Stomach (tissue), 4 donors: ENCODE data around the gene TENM4.

ENCODE experiments used
- POLR2A ChIP-seq, 4 donors: fragments of 450-650 bp; IDR thresholded peaks; one replicate each; pipeline ENCODE4 v1.6.1; 2016; ENCODE audit warnings: antibody characterized with exemption in 4 of 4, control low read depth in 2 of 4, mild to moderate bottlenecking in 1 of 4, moderate library complexity in 1 of 4
- POLR2AphosphoS5 ChIP-seq, 3 donors: sonication (generic); formaldehyde crosslinking; IDR thresholded peaks; one replicate each; pipeline ENCODE4 v1.6.1; 2016; ENCODE audit warnings: antibody characterized with exemption in 3 of 3

DNA sequence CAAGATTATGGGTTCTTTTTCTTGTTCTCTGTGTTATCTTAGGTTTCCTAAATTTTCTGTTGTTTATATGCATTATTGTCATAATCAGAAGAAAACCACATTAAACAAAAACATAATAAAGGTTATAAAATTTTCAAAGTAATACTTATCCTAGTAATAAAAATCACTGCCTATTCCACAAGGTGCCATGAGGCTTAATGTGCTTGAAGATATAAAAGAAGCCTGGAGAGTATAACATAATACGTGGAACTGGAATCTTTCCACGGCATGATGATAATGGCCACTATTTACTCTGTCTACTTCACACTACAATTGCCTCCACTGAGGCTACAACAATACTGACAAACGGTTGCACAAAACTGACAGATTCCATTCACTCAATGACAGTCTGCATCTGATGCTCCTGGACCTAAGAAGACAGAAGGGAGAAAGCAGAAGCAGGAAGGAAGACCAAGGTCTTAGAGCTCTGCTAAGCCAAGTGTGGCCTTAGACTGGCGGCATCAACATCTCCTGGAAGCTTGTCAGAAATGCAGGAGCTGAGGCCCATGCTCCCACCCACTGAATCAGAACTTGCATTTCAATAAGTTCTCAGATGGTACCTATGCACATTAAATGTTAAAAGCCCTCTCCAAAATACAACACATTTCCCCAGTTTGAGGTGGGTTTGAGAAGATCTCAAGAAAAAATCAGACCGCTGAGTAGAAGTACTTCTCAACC is 13.1 kb downstream of the TENM4 start:
- no peak for TF ChIP-seq POLR2A (IDR thresholded peaks at IDR 0.05)
- TF ChIP-seq POLR2AphosphoS5 (IDR thresholded peaks at IDR 0.05) = no peak
